Adrenal gland (tissue), 12 donors: ENCODE results near the gene GGT7. TPM values are rescaled to one million over a fixed set of nuclear protein-coding genes. Genes with fewer than 3 reads are reported as not detected.
A peak's percentile ranks its signal among the peaks of the same experiment; 100 is the strongest.

Experiments
- DNase-seq, 7 donors: peaks; one replicate each; pipeline ENCODE4 v3.0.0-alpha.2; 2019 to 2020
- H3K27ac ChIP-seq, 5 donors: fragments of 200-600 bp; sonication (generic) in 4 of 5; 1 replicate in 3 of 5; 2 replicates in 2 of 5; pipeline versions ENCODE4 v1.5.1 to v1.8.0; 2016 to 2020; ENCODE audit warnings: mild to moderate bottlenecking in 1 of 5
- H3K27me3 ChIP-seq: fragments of 200-600 bp; 2 replicates; pipeline ENCODE4 v1.8.0; 2021
- H3K36me3 ChIP-seq, 2 donors: fragments of 200-600 bp; replicated peaks in 1 of 2; 1 replicate in 1 of 2; 2 replicates in 1 of 2; pipeline versions ENCODE4 v1.5.1 to v1.8.0; 2018 to 2022
- H3K4me1 ChIP-seq, 2 donors: fragments of 200-600 bp; replicated peaks in 1 of 2; 1 replicate in 1 of 2; 2 replicates in 1 of 2; pipeline versions ENCODE4 v1.5.1 to v1.8.0; 2018 to 2021
- H3K4me3 ChIP-seq, 4 donors: fragments of 200-600 bp; sonication (generic) in 3 of 4; one replicate each; pipeline ENCODE4 v1.5.1; 2016 to 2018
- H3K9me3 ChIP-seq, 3 donors: fragments of 200-600 bp; sonication (generic) in 1 of 3; replicated peaks in 1 of 3; 1 replicate in 2 of 3; 2 replicates in 1 of 3; pipeline versions ENCODE4 v1.5.1 to v1.8.0; 2016 to 2021
- CTCF ChIP-seq, 6 experiments: fragments of 450-650 bp in 4 of 6; fragments of 200-600 bp in 2 of 6; sonication (generic) in 1 of 6; IDR thresholded peaks; 1 replicate in 5 of 6; 2 replicates in 1 of 6; pipeline versions ENCODE4 v1.5.1 to v1.8.0; 2016 to 2021; ENCODE audit warnings: antibody characterized with exemption in 6 of 6, mild to moderate bottlenecking in 2 of 6, moderate library complexity in 1 of 6
- POLR2A ChIP-seq, 2 donors: fragments of 450-650 bp; IDR thresholded peaks; one replicate each; pipeline ENCODE4 v1.6.1; 2017; ENCODE audit warnings: antibody characterized with exemption in 2 of 2, mild to moderate bottlenecking in 2 of 2, moderate library complexity in 1 of 2
- whole genome bisulfite sequencing, 4 donors: extraction: QIAGEN DNeasy Blood & Tissue Kit in 2 of 4; methylation state at CpG; one replicate each; pipeline versions ENCODE4 v1.1.5 to v1.1.7; 2013 to 2017; 5-methylcytosine and 5-hydroxymethylcytosine counted together
- intact Hi-C, 2 donors: fragments of 100-400 bp; cut with DNase I; formaldehyde crosslinking; loops; one replicate each; pipeline versions ENCODE4 v1.14.1 to v1.15.0; 2022 to 2023
- polyA plus RNA-seq, 3 donors: library from polyadenylated mRNA; stranded (reverse); fragments of 200-250 nt in 2 of 3; fragments of 350-450 nt in 1 of 3; fragmentation: Illumina TruSeq in 1 of 3; extraction: RNeasy Lipid Tissue Mini Kit (QIAGEN cat#74804) in 1 of 3; gene quantifications; one replicate each; pipeline ENCODE4 v1.2.3, GENCODE V29; 2013 to 2014
- total RNA-seq, 9 donors: library from RNA; depleted of rRNA in 4 of 9; stranded (reverse); fragments of >200 nt in 4 of 9; fragments of 120-200 nt in 1 of 9; fragmentation: NEBNext Ultra II Directional in 1 of 9; extraction: Animal tissue kit (Norgen Biotek cat#: 25700) in 1 of 9; gene quantifications; one replicate each; pipeline versions ENCODE4 v1.1.0 to v1.2.4, GENCODE V29; 2013 to 2023
- donor health status: healthy with polysubstance abuse.
- donor health status: Bipolar disorder and iron deficiency.
- donor health status: DM: yes; HTN: yes; CAD: no.
- donor health status: DM: no; HTN: no; CAD: no.
- donor health status: DM: no; HTN: no; CAD: no.
- donor health status: DM: yes; HTN: yes; CAD: no.

GGT7 gene
- total and polyA plus RNA-seq, 12 donors = 5.3 to 27.8 (median 14.2) TPM

GRCh38 chr20:34829191-34829590 is 43.5 kb downstream of the GGT7 start:
- no peak for TF ChIP-seq CTCF (IDR thresholded peaks at IDR 0.05)
- no peak for TF ChIP-seq POLR2A (IDR thresholded peaks at IDR 0.05)
- DNase-seq = no peak
- no peak overlapping the region for H3K4me3 ChIP-seq
- WGBS, 4 donors = 75 to 81% (median 76%) methylated on average over 3 of the region's 3 CpGs
- H3K27me3 ChIP-seq = no peaks in the 10 kb centered on the region
- peaks cover 7% of the 10 kb centered on the region in 2 donors for H3K4me1 ChIP-seq
- H3K27ac ChIP-seq = no peak overlapping the region
- H3K9me3 ChIP-seq = no peaks in the 10 kb centered on the region
- no peaks in the 10 kb centered on the region for H3K36me3 ChIP-seq
- intact Hi-C loops = no loop called here

GRCh38 chr20:34825530-34826362 is 46.9 kb downstream of the GGT7 start, which contains the start of gene NCOA6:
NCOA6 (minus strand) TSS chr20:34825651; CDS start chr20:34782355, 43,296 bp downstream.
- 7 to 28% (median 15%) methylated on average over 13 to 51 of the region's 52 CpGs for WGBS, 4 donors
- intact Hi-C loops = no loop called here
- Histone ChIP-seq H3K4me3 (peak within 1 kb of the TSS; percentile 3 to 92 (median 62)), H3K9me3 (no peaks in the 10 kb centered on the region), H3K4me1 (peaks cover 13 to 22% of the 10 kb centered on the region in 2 donors), H3K27ac (peak within 1 kb of the TSS in 4 of 5 donors; percentile 67 to 99 (median 86)), H3K27me3 (no peaks in the 10 kb centered on the region), H3K36me3 (no peaks in the 10 kb centered on the region)
- no peak for TF ChIP-seq CTCF (IDR thresholded peaks at IDR 0.05)
- TF ChIP-seq POLR2A (IDR thresholded peaks at IDR 0.05) = peak in 1 of 2 donors; percentile 35
- peak; percentile 85 to 93 (median 90) for DNase-seq

GRCh38 chr20:34824806-34825529 is 47.7 kb downstream of the GGT7 start:
- Histone ChIP-seq H3K4me1 (peaks cover 13 to 30% of the 10 kb centered on the region in 2 donors), H3K27ac (peak overlapping the region in 4 of 5 donors; percentile 67 to 99 (median 86)), H3K27me3 (no peaks in the 10 kb centered on the region), H3K9me3 (no peaks in the 10 kb centered on the region), H3K4me3 (peak overlapping the region; percentile 3 to 92 (median 62)), H3K36me3 (no peaks in the 10 kb centered on the region)
- TF ChIP-seq CTCF (IDR thresholded peaks at IDR 0.05) = peak in 1 of 6 experiments; percentile 5
- peak in 1 of 2 donors; percentile 37 for TF ChIP-seq POLR2A (IDR thresholded peaks at IDR 0.05)
- intact Hi-C loops = no loop called here
- peak; percentile 32 to 68 (median 60) for DNase-seq
- 0 to 3% (median 0%) methylated on average over 5 to 66 of the region's 68 CpGs for WGBS, 4 donors

- peak; percentile 61 to 83 (median 68) for DNase-seq
- peak overlapping the region; percentile 3 to 92 (median 62) for H3K4me3 ChIP-seq
- H3K36me3 ChIP-seq = no peaks in the 10 kb centered on the region
- H3K4me1 ChIP-seq = peaks cover 13 to 36% of the 10 kb centered on the region in 2 donors
- WGBS, 4 donors = 0 to 3% (median 2%) methylated on average over 2 of the region's 2 CpGs
- no peaks in the 10 kb centered on the region for H3K27me3 ChIP-seq
- TF ChIP-seq CTCF (IDR thresholded peaks at IDR 0.05) = no peak
- peak in 1 of 2 donors; percentile 62 for TF ChIP-seq POLR2A (IDR thresholded peaks at IDR 0.05)
- no peaks in the 10 kb centered on the region for H3K9me3 ChIP-seq
- intact Hi-C loops = no loop called here
- peak overlapping the region in 4 of 5 donors; percentile 67 to 99 (median 86) for H3K27ac ChIP-seq
Observed at GRCh38 chr20:34824452-34824805, 48.2 kb downstream of the GGT7 start.
